SK-N-SH (cell line): ENCODE data around the gene ANK2. TPM values are rescaled to one million over a fixed set of nuclear protein-coding genes. Genes with fewer than 3 reads are reported as not detected.

Experiments
- CTCF ChIA-PET: fragments of 300-600, 350-600 bp; formaldehyde crosslinking; extraction: SDS; loops from one replicate; lab custom pipeline; 2021; lab: Yijun Ruan, JAX
- POLR2A ChIA-PET: fragments of 350-600 bp; sonication (Branson Sonifier 250); formaldehyde crosslinking; extraction: SDS; loops from one replicate; lab custom pipeline; 2020; ENCODE audit warnings: antibody characterized with exemption, inconsistent platforms; lab: Yijun Ruan, JAX
- DNase-seq: peaks from one replicate; pipeline ENCODE4 v3.0.0; 2012
- H2AFZ ChIP-seq: fragments of 200-600 bp; sonication (generic); 2 replicates; pipeline ENCODE4 v1.8.1; 2016; ENCODE audit warnings: antibody characterized with exemption, mild to moderate bottlenecking, low read depth
- H3F3A ChIP-seq: fragments of 200-600 bp; sonication (generic); replicated peaks from 2 replicates; pipeline ENCODE3; 2016; ENCODE audit warnings: antibody characterized with exemption, mild to moderate bottlenecking; ENCODE audit not compliant: insufficient read depth
- H3K27ac ChIP-seq, 2 experiments: fragments of 200-500 bp in 1 of 2; fragments of 200-600 bp in 1 of 2; sonication (Bioruptor generic) in 1 of 2; sonication (generic), shearing (Covaris generic) in 1 of 2; 2 replicates each; pipeline versions ENCODE4 v1.5.1 to v1.6.1; 2014 to 2016; ENCODE audit warnings: low read depth in 2 of 2, inconsistent platforms in 1 of 2, low read length in 1 of 2, mild to moderate bottlenecking in 1 of 2, mixed read lengths in 1 of 2
- H3K27me3 ChIP-seq: fragments of 200-600 bp; sonication (generic), shearing (Covaris generic); 2 replicates; pipeline ENCODE4 v1.6.1; 2016; ENCODE audit warnings: mixed run types; ENCODE audit not compliant: insufficient read depth
- H3K36me3 ChIP-seq, 2 experiments: fragments of 200-500 bp in 1 of 2; fragments of 200-600 bp in 1 of 2; sonication (Bioruptor generic) in 1 of 2; sonication (generic) in 1 of 2; replicated peaks in 1 of 2; 2 replicates each; pipeline versions ENCODE3 to v1.5.1; 2014 to 2016; ENCODE audit warnings: low read length in 1 of 2, mild to moderate bottlenecking in 1 of 2; ENCODE audit not compliant: insufficient read depth in 2 of 2, control insufficient read depth in 1 of 2
- H3K4me1 ChIP-seq, 2 experiments: fragments of 200-500 bp in 1 of 2; fragments of 200-600 bp in 1 of 2; sonication (Bioruptor generic) in 1 of 2; sonication (generic), shearing (Covaris generic) in 1 of 2; 2 replicates each; pipeline versions ENCODE4 v1.5.1 to v1.6.1; 2014 to 2016; ENCODE audit warnings: low read depth in 1 of 2, low read length in 1 of 2, mixed run types in 1 of 2; ENCODE audit not compliant: insufficient read depth in 2 of 2, control insufficient read depth in 1 of 2
- H3K4me2 ChIP-seq: fragments of 200-600 bp; sonication (generic), shearing (Covaris generic); 2 replicates; pipeline ENCODE4 v1.6.1; 2017; ENCODE audit warnings: mixed run types
- H3K4me3 ChIP-seq, 2 experiments: fragments of 200-500 bp in 1 of 2; fragments of 200-600 bp in 1 of 2; sonication (Bioruptor generic) in 1 of 2; sonication (generic), shearing (Covaris generic) in 1 of 2; 2 replicates each; pipeline versions ENCODE4 v1.5.1 to v1.8.1; 2014 to 2016; ENCODE audit warnings: low read depth in 2 of 2, inconsistent platforms in 1 of 2, low read length in 1 of 2, mild to moderate bottlenecking in 1 of 2, mixed read lengths in 1 of 2, moderate library complexity in 1 of 2
- H3K79me2 ChIP-seq: fragments of 200-600 bp; sonication (generic); 2 replicates; pipeline ENCODE4 v1.8.1; 2017; ENCODE audit warnings: mild to moderate bottlenecking; ENCODE audit not compliant: insufficient read depth
- H3K9ac ChIP-seq: fragments of 200-600 bp; sonication (generic); 2 replicates; pipeline ENCODE4 v1.6.1; 2017; ENCODE audit warnings: mixed run types
- H3K9me2 ChIP-seq: fragments of 200-600 bp; sonication (generic); 2 replicates; pipeline ENCODE4 v1.6.1; 2017; ENCODE audit warnings: mixed run types
- H3K9me3 ChIP-seq: fragments of 200-600 bp; sonication (generic); 2 replicates; pipeline ENCODE4 v1.6.1; 2017; ENCODE audit warnings: mixed run types, mild to moderate bottlenecking, moderate library complexity
- H4K20me1 ChIP-seq: fragments of 200-600 bp; sonication (generic); 2 replicates; pipeline ENCODE4 v1.6.1; 2017; ENCODE audit warnings: mild to moderate bottlenecking, mixed run types; ENCODE audit not compliant: insufficient read depth
- EP300 ChIP-seq, 2 experiments: IDR thresholded peaks; 2 replicates each; pipeline versions ENCODE4 v1.4.0 to v1.6.1; 2012; ENCODE audit warnings: borderline replicate concordance in 1 of 2, low read depth in 1 of 2, low read length in 1 of 2
- FOSL2 ChIP-seq: IDR thresholded peaks from 2 replicates; pipeline ENCODE4 v1.4.0; 2012; ENCODE audit warnings: low read depth, mild to moderate bottlenecking, moderate library complexity, borderline replicate concordance
- FOXJ3 ChIP-seq: sonication (generic); formaldehyde crosslinking; IDR thresholded peaks from 2 replicates; pipeline ENCODE4 v1.5.1; 2020; ENCODE audit warnings: mild to moderate bottlenecking, missing genetic modification reagents
- MXI1 ChIP-seq: IDR thresholded peaks from 2 replicates; pipeline ENCODE4 v1.6.1; 2012; ENCODE audit warnings: mild to moderate bottlenecking, low read depth, low read length, improper control_type of control experiment
- NFIC ChIP-seq: IDR thresholded peaks from 2 replicates; pipeline ENCODE4 v1.4.0; 2012; ENCODE audit warnings: borderline replicate concordance
- NRF1 ChIP-seq: IDR thresholded peaks from 2 replicates; pipeline ENCODE4 v1.6.1; 2012; ENCODE audit warnings: low read depth, mild to moderate bottlenecking, low read length
- RAD21 ChIP-seq: IDR thresholded peaks from 2 replicates; pipeline ENCODE4 v1.6.1; 2012; ENCODE audit warnings: mild to moderate bottlenecking, low read length
- RCOR1 ChIP-seq: fragments of 150-350 bp; IDR thresholded peaks from 2 replicates; pipeline ENCODE4 v1.6.1; 2017; ENCODE audit warnings: antibody characterized with exemption, low read length
- RFX5 ChIP-seq: IDR thresholded peaks from 2 replicates; pipeline ENCODE4 v1.6.1; 2012; ENCODE audit warnings: mild to moderate bottlenecking, improper control_type of control experiment, low read length
- RXRA ChIP-seq: IDR thresholded peaks from 2 replicates; pipeline ENCODE4 v1.4.0; 2012; ENCODE audit warnings: low read depth, mild to moderate bottlenecking, borderline replicate concordance
- TAF1 ChIP-seq: IDR thresholded peaks from 2 replicates; pipeline ENCODE4 v1.6.1; 2012; ENCODE audit warnings: low read depth, mild to moderate bottlenecking, low read length, moderate library complexity, borderline replicate concordance
- TCF12 ChIP-seq: IDR thresholded peaks from 2 replicates; pipeline ENCODE4 v1.4.0; 2012
- TEAD4 ChIP-seq: IDR thresholded peaks from 2 replicates; pipeline ENCODE4 v1.4.0; 2012; ENCODE audit warnings: mild to moderate bottlenecking, borderline replicate concordance; ENCODE audit not compliant: insufficient read depth
- YY1 ChIP-seq: IDR thresholded peaks from 2 replicates; pipeline ENCODE4 v1.4.0; 2012; ENCODE audit warnings: low read depth, mild to moderate bottlenecking
- WGBS: methylation state at CpG from one replicate; pipeline ENCODE4 v1.1.6; 2017; ENCODE audit warnings: low lambda C conversion rate; 5-methylcytosine and 5-hydroxymethylcytosine counted together
- polyA plus RNA-seq, 3 experiments: library from polyadenylated mRNA; depleted of rRNA; stranded (reverse); fragments of >200 nt; gene quantifications; 2 replicates each; pipeline ENCODE4 v1.2.3, GENCODE V29; 2012
- TF ChIP-seq, protein P1 (sequence below): fragments of 200-600 bp; sonication (generic); IDR thresholded peaks from 2 replicates; pipeline ENCODE4 v1.6.1; 2017; ENCODE audit warnings: antibody characterized with exemption, mild to moderate bottlenecking, moderate library complexity
- TF ChIP-seq, protein P2 (sequence below): fragments of 150-350 bp; IDR thresholded peaks from 2 replicates; pipeline ENCODE4 v1.6.1; 2016; ENCODE audit warnings: mild to moderate bottlenecking, low read depth, low read length
- TF ChIP-seq, protein P3 (sequence below): IDR thresholded peaks from 2 replicates; pipeline ENCODE4 v1.4.0; 2012; ENCODE audit warnings: low read depth, borderline replicate concordance

The ANK2 gene
- polyA plus RNA-seq, 1 of the 3 experiments (the other 2 are of a cell fraction), result 0.69 TPM

DNA sequence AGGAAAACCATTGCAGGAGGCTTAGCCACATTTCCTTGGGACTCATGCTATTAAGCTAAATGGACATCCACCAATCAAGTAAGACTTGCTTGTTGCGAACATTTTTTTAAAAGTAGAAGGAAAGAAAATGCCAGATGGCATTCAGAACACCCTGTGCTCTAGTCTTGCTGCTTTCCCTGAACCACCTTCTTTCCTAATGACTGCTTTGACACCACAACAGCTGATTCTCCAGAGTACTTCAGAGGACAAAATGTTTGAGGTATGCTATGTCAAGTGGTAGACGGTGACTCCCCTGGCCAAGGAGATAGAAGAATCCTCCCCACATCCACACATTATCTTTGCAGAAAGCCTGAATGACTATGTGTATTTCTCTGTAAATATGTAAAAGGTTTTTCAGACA is 65.4 kb downstream of the ANK2 start:
- ChIA-PET CTCF (interaction anchor here (1.2 to 1.4 kb wide), 3 partner anchors 9 to 176 kb away, joined by 3 to 4 read pairs (median 4); no protein-coding TSS in a partner anchor), POLR2A (no interaction called here)
- no peak for TF ChIP-seq RCOR1
- no peak for TF ChIP-seq TCF12
- TF ChIP-seq, protein P1, sequence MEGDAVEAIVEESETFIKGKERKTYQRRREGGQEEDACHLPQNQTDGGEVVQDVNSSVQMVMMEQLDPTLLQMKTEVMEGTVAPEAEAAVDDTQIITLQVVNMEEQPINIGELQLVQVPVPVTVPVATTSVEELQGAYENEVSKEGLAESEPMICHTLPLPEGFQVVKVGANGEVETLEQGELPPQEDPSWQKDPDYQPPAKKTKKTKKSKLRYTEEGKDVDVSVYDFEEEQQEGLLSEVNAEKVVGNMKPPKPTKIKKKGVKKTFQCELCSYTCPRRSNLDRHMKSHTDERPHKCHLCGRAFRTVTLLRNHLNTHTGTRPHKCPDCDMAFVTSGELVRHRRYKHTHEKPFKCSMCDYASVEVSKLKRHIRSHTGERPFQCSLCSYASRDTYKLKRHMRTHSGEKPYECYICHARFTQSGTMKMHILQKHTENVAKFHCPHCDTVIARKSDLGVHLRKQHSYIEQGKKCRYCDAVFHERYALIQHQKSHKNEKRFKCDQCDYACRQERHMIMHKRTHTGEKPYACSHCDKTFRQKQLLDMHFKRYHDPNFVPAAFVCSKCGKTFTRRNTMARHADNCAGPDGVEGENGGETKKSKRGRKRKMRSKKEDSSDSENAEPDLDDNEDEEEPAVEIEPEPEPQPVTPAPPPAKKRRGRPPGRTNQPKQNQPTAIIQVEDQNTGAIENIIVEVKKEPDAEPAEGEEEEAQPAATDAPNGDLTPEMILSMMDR, result no peak
- TF ChIP-seq, protein P2, sequence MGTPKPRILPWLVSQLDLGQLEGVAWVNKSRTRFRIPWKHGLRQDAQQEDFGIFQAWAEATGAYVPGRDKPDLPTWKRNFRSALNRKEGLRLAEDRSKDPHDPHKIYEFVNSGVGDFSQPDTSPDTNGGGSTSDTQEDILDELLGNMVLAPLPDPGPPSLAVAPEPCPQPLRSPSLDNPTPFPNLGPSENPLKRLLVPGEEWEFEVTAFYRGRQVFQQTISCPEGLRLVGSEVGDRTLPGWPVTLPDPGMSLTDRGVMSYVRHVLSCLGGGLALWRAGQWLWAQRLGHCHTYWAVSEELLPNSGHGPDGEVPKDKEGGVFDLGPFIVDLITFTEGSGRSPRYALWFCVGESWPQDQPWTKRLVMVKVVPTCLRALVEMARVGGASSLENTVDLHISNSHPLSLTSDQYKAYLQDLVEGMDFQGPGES, result no peak
- TF ChIP-seq MXI1, result no peak
- no peaks in the 10 kb centered on the region for H3K9me2 ChIP-seq
- H3F3A ChIP-seq, result no peaks in the 10 kb centered on the region
- no peak overlapping the region for H3K4me3 ChIP-seq
- H3K79me2 ChIP-seq, result no peaks in the 10 kb centered on the region
- no peaks in the 10 kb centered on the region; the same call in 1 of the 2 replicates for H3K9me3 ChIP-seq
- 85% methylated on average over 2 of the region's 2 CpGs for WGBS
- no peak overlapping the region for H3K9ac ChIP-seq
- peaks cover 0 to 5% of the 10 kb centered on the region in 2 experiments; a peak in 2 of 4 replicates for H3K4me1 ChIP-seq
- DNase-seq, result no peak
- H3K36me3 ChIP-seq, result no peaks in the 10 kb centered on the region
- H3K27me3 ChIP-seq, result no peaks in the 10 kb centered on the region
- no peak overlapping the region for H2AFZ ChIP-seq
- no peaks in the 10 kb centered on the region for H4K20me1 ChIP-seq
- H3K27ac ChIP-seq, result no peak overlapping the region
- no peak overlapping the region for H3K4me2 ChIP-seq

DNA sequence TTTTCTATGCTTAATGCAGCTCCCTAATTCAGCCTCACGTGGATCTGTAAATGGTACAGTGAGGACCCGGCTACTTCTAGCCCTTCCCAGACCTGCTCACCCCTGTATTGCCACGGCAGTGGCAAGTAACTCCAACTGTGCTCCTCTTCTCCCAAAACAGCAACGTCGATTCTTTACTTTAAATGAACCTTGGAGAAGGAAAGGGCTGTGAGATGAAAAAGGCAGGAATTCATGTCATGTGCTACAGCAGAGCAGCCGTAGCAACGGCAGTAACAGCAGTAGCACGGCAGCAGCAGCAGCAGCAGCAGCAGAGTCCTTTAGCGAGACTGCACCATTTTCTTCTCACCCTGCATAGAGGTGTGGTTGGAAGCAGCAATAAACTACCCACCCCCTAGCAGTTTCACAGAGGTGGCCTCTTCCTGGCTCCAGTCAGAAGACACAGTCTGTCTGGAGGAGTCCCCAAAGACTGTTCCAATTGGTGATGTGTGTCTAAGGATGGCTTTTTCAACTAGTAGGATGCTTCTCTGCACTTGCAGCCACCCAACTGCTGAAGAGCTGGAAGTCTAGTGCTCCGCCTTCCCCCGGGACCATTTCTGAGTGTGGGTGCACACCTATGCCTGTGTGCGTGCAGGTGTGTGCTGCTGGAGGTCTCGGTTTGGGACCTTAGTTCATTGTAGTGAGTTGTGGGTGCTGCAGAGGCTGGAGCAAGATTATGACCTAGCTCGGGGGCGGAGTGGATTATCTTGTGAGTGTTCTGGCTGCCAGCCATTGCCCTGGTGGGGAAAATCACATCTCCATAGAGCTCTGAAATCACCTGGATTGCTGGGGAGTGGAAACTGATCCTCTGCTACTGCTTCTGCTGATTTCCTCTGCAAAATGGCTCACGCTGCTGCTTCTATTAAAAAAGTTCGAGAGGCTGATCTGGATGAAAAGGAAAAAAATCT is 67.2 kb downstream of the ANK2 start:
- TF ChIP-seq RAD21, result no peak
- no peak for TF ChIP-seq FOXJ3 (CRISPR knock-in tag)
- TF ChIP-seq RXRA, result no peak
- no peak for TF ChIP-seq TAF1
- TF ChIP-seq MXI1, result no peak
- no peak for TF ChIP-seq NRF1
- TF ChIP-seq, protein P3, sequence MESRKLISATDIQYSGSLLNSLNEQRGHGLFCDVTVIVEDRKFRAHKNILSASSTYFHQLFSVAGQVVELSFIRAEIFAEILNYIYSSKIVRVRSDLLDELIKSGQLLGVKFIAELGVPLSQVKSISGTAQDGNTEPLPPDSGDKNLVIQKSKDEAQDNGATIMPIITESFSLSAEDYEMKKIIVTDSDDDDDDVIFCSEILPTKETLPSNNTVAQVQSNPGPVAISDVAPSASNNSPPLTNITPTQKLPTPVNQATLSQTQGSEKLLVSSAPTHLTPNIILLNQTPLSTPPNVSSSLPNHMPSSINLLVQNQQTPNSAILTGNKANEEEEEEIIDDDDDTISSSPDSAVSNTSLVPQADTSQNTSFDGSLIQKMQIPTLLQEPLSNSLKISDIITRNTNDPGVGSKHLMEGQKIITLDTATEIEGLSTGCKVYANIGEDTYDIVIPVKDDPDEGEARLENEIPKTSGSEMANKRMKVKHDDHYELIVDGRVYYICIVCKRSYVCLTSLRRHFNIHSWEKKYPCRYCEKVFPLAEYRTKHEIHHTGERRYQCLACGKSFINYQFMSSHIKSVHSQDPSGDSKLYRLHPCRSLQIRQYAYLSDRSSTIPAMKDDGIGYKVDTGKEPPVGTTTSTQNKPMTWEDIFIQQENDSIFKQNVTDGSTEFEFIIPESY, result no peak
- TF ChIP-seq TEAD4, result no peak
- no peak for TF ChIP-seq NFIC
- no peak for TF ChIP-seq FOSL2
- TF ChIP-seq RCOR1, result no peak
- no peak for TF ChIP-seq EP300 (IDR thresholded peaks at IDR 0.05; ENCODE audit: borderline replicate concordance in 1 of 2, low read depth in 1 of 2, low read length in 1 of 2)
- TF ChIP-seq YY1, result no peak
- TF ChIP-seq RFX5, result no peak
- no peaks in the 10 kb centered on the region; the same call in 1 of the 2 replicates for H3K9me3 ChIP-seq
- peaks cover 0 to 5% of the 10 kb centered on the region in 2 experiments; a peak in 2 of 4 replicates for H3K4me1 ChIP-seq
- H2AFZ ChIP-seq, result no peak overlapping the region
- no peak overlapping the region for H3K27ac ChIP-seq
- no peak for DNase-seq
- no peaks in the 10 kb centered on the region for H3K9me2 ChIP-seq
- 69% methylated on average over 16 of the region's 17 CpGs for WGBS
- no peaks in the 10 kb centered on the region for H3K27me3 ChIP-seq
- no peaks in the 10 kb centered on the region for H3K79me2 ChIP-seq
- H3K4me2 ChIP-seq, result no peak overlapping the region
- no peak overlapping the region for H3K9ac ChIP-seq
- H3F3A ChIP-seq, result no peaks in the 10 kb centered on the region
- POLR2A ChIA-PET, result no interaction called here
- CTCF ChIA-PET, result no interaction called here
- H4K20me1 ChIP-seq, result no peaks in the 10 kb centered on the region
- H3K36me3 ChIP-seq, result no peaks in the 10 kb centered on the region
- H3K4me3 ChIP-seq, result no peak overlapping the region
